HG02870 (cell line): Measurements from ENCODE around the gene DGKQ.

Experiments
- ATAC-seq: cut with Tn5 transposase; IDR thresholded peaks from one replicate; pipeline ENCODE4 v1.9.1; 2021; ENCODE audit warnings: mild to moderate bottlenecking, moderate library complexity; ENCODE audit not compliant: unreplicated experiment

Gene DGKQ

DNA sequence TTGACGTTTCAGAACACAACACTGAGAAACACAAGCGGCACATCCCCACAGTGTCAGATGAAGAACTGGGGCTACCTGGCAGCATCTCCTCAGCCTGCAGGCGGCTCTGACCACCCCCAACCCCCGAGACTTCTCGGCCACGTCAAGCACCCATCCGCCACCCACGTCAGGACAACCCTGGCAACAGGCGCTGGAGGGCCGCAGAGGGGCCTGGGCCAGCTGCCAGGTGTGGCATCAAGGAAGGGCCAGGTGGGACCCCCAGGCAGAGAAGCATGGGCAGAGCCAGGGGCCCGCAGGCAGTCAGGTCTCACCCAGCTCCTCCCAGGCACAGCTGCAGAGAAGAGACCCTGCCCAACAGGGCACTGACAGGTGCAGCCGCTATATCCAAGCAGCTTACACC, 63.5 kb downstream of the DGKQ start:
- ATAC-seq: no peak

DNA sequence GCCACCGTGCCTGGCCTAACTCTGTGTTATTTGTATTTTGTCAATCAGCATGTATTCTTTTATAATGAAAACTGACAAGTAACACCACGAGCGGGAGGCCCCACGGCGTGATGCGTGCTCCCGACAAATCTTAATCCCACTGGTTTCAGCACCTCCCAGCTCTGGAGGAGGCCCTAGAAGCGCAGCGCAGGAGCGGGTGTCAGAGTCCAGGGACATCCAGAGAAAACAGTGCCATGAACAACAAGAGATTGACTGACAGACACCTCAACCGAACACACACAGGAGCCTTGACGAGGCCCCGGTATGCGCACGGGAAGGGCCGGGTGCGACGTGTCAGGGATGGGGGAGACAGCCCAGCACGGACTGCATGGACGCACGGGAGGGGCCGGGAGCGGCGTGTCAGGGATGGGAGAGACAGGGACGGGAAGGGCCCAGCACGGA, 64.2 kb downstream of the DGKQ start:
- no peak for ATAC-seq
